HG02678 (cell line): ENCODE results near the gene SLC25A28.
A peak's percentile ranks its signal among the peaks of the same experiment; 100 is the strongest.
"Not testable (repeated sequence)": the region's sequence is repeated elsewhere in the genome, so short reads cannot be mapped to it uniquely, and the experiment has no call there.

Source experiments
- ATAC-seq: cut with Tn5 transposase; IDR thresholded peaks from one replicate; pipeline ENCODE4 v1.9.1; 2021; ENCODE audit warnings: mild to moderate bottlenecking, moderate library complexity; ENCODE audit not compliant: unreplicated experiment

Gene SLC25A28

DNA sequence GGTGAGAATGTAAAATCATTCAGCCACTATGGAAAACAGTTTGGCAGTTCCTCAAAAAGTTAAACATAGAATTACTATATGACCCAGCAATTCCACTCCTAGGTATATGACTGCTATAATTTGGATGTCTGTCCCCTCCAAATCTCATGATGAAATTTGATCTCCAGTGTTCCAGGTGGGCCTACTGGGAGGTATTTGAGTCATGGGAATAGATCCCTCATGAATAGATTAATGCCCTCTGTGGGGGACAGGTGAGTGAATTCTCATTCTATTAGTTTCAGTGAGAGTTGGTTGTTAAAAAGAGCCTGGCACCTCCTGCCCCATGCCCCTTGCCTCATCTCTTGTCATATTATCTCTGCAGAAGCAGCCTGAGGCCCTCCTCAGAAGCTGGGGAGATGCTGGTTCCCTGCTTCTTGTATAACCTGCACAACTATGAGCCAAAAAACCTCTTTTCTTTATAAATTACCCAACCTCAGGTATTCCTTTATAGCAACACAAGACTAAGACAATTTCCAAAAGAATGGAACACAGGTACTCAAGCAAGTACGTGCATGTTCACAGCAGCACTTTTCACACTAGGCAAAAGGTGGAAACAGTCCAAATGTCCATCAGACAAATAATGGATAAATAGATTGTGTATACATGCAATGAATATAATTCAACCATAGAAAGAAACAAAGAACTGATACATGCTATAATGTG, 8.8 kb upstream of the SLC25A28 start:
- no peak for ATAC-seq

DNA sequence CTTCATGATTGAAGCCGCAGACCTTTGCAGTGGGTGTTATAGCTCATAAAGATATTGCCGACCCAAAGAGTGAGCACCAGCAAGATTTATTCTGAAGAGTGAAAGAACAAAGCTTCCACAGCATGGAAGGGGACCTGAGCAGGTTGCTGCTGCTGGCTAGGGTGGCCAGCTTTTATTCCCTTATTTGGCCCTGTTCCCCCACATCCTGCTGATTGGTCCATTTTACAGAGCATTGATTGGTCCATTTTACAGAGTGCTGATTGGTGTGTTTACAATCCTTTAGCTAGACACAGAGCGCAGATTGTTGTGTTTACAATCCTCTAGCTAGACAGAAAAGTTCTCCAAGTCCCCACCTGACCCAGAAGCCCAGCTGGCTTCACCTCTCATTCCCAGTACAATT, 4.9 kb upstream of the SLC25A28 start:
- not testable (repeated sequence) for ATAC-seq

DNA sequence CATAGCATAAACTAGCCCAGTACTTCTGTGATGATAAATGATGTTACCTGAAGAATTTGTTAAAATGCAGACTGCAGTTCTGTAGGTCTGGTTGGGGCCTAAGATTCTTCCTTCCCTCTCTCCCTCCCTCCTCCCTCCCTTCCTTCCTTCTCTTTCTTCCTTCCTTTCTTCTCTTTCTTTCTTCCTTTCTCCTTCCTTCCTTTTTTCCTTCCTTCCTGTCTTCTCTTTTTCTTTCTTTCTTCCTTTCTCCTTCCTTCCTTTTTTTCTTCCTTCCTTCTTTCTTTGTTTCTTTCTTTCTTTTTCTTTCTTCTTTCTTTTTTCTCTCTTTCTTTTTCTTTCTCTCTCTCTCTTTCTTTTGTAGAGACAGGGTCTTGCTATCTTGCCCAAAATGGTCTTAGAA, 3.7 kb upstream of the SLC25A28 start:
- no peak for ATAC-seq

DNA sequence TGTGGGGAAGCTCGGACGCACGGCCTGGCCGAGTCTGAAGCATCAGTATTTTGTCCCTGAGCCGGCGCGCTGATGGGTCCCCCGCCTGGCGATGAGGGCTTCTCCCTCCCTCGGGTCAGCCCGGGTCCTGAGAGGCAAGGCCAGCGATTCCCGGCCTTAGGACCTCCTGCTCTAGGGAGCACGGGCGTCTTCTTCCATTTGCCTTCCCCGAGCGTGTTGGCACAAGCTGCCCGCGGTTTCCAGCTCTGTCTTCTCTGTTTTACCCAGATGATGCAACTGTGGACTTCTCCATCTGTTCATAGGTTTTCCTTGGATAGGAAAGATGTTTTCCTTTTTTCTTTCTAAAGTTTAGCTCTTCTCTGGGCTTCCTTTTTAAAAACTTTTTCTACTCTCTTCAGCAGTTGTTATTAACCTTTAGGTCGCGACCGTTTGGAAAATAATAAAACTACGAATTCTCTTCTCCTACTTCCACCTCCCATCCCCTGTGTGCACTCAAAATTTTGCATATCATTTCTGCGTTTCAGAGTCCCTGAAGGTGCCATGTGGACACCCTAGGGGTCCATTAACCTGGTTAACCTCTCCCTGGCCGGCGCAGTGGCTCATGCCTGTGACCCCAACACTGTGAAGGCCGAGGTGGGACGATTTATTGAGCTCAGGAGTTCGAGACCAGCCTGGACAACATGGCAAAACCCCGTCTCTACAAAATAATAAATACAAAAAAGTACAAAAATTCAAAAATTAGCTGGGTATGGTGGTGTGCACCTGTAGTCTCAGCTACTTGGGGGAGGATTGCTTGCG, 1.4 kb upstream of the SLC25A28 start:
- ATAC-seq = no peak

DNA sequence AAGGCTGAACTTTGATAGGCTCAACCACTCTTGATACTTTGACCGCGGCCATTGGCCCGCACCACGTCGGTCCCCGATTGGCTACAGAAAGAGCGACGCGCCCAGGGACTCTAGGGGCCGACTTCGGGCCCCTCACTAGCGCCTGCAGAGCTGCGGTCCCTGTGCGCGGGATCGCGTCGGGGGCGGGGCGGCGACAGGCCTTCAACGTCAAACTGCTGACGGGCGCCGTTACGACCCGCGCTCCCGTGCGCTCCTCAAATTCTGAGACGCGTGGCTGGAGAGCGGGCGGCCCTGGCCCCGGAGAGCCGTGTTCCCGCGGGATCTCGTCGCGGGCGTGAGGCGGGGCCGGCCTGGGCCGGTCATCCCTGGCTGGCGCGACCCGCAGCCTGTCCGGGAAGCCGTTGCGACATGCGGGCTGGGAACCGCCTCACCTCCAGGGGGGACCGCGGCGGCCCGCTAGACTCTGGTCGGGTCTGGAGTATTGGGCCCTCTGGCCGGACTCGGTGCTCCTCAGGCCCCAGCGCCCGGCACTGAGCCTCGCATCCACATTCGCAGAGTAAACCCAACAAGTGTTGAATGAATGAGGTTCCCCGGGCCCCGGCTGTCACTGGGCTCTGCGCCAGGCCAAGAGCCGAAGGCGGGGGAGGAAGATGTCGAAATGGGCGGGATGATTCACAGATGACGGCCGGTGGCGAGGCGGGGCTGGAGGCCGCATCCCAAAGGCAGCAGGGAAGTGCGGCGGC, 643 bp upstream of the SLC25A28 start:
- peak; percentile 84 for ATAC-seq

DNA sequence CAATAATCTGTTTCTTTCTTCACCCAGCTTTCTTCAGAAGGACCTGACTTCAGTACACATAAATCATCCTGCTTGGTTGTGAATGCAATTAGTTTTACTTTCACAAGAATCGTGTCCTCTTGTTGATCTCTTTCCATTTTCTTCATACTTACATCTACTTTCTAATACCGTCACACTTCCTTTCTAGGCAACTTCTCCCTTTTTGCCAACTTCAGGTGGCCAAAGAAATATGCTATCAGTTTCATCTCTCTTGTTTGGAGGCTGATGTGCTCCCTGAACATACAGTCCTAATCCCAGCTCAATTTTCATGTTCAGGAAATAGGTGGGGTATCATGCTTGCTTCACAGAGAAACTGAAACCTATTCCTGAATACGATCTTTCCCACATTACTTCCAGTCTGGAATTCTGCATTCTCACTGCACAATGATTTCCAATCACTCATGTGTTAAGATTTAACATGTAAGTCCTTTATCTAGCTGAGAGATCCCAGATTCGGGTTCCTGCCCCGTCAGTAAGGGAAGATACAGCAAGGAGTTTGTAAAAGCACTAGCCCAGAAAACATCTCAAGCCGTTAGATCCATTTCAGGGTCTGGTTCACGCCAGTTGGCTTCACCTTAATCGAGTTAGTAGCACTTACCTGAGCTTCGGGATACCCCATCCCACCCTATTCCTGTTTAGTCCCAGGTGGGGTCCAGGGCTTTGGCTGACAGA, 994 bp downstream of the SLC25A28 start:
- no peak for ATAC-seq

DNA sequence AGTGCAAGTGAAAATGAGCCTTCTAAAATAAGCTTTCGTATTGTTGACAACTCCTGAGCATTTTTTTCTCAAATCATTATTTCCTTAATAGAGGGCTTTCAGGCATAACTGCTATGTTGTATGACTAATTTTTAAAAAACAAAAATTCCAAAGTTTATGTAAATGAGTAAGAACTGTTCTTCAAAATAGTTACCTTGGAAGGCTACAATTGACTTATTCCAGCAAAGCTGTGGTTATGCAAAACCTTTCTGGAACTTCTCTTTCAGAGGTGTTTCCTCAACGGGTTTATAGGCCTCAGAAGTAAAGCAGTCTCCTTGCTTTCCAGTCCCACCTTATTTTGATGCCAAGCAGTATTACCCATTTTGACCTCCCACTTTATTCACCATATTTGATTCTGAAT, 2.5 kb downstream of the SLC25A28 start:
- ATAC-seq = no peak

DNA sequence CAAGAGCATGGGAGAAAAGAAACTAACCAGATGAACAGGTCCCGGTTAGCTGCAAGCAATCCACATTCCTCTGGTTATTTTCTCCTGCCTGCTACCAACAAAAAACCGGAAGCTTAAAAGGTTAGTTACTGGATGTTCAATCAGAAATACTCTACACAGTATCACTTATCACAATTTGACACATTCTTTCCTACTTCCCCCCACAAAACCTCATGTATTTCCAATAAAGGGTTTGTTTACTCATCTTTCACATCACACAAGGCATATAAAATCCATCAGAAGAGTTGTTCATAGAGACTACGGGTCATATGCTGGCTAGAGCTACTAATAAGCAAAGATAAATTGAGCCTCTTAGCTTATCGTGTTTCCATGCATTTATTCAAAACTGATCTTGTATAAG, 4.8 kb downstream of the SLC25A28 start:
- ATAC-seq = no peak

DNA sequence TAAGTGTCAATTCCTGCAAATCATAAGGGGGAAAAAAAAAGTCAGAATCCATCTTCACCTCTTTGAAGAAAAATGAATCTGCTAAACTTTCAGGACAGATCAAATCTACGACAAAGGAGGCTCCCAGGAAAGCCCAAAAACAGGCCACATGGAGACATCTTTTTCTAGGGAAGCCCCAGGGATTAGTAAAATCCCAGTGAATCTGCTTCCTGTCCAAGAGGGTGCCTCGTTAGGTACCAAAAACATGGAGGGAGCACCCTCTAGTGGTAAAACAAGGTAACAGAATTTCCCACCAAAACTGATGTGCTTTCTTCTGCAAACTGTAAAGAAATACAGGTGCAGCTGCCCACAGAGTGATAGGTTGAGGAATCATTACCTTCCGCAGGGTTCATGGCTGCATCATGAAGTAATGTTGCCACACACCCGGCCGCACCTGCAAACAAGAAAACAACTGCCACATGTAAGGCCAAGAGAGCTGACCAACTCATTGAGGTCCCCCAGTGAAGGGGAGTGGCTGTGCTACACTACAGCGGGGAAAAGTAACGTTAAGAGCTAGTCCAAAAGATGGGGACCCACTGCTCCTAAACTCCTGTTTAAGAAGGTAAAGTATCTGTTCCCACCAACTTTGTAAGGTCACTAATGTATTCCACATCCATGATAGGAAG, 7.9 kb downstream of the SLC25A28 start:
- no peak for ATAC-seq

DNA sequence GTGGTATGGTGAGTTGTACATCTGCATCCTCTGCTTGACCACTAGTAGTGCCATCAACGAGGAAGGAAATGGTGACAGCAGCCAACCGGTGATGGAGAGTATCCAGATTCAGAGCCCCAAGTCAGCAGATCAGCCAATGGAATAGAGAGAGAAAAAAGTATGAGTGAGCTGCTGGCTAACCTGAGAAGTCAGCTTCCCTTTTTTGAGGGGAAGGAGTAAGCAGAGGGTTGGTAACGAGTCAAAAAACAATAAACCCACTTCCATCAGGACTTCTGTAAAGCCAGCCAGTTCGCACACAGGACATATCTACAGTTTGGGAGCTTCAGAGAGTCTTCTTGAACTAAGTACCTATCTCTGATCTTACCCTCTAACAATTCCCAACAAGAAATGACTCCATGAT, 8.9 kb downstream of the SLC25A28 start:
- ATAC-seq = no peak

DNA sequence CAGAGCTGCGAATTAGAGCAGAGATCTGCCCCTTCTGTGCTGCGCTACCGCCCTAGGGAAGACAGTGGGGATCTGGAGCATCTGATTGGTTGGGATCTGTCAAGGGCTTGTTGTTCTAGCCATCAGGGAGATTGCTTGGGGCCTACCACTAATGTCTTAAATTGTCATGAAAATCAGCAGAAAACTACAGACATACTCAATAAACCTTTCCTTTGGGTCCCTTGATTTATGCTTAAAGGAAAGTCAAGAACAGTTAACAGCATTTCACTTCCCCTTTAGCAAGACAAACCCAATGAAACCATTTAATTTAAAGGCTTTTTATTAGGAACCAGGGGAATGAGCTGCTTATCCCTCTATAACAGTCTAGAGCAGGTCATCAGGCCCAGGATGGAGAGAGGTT, 10.0 kb downstream of the SLC25A28 start:
- no peak for ATAC-seq

DNA sequence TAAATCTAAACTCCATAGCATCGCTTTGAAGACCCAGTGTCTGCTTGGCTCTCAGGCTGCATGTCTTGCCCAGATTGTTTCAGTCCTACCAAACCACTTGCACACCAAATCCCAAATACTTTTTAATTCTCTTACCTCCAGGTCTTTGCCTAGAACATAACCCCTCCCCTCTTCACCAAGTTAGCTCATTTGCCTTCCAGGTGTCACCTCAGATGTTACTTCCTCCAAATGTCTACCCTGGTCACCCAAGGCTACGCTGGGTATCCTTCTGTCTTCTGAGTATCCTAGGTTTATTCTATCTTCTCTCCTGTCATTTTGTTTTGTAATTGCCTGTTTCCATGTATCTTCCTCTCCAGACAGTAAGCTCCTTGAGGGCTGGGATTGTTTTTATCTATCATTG, 11.1 kb downstream of the SLC25A28 start:
- ATAC-seq = no peak

DNA sequence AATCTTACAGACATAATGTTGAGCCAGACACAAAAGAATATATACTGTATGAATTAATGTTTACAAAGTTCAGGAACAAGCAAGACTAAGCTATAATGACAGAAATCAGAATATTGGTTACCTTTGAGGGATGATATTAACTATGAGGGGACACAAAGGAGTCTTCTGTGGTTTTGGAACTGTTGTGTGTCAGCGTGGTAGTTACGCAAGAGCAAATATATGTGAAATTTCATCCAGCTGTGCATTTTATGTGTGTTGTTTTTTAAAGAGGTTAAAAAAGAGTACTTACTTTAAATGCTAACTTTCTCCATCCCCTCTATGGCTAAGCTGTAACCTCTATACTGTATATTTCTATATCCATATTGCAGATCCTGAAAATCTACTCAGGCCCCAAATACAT, 14.9 kb downstream of the SLC25A28 start:
- ATAC-seq = no peak

DNA sequence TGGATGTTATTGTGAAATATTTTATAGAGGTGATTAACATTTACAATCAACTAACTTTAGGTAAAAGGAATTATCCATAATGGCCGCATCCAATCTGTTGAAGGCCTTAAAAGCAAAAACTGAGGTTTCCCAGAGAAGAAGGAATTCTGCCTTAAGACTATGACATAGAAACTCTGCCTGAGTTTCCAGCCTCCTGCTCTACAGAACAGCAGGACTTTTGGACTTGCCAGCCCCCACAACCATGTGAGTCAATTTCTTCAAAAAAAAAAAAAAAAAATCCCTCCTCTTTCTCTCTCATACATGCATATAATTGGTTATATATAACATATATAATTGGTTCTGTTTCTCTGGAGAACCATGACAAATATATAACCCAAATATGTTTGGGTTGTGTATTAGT, 15.4 kb downstream of the SLC25A28 start:
- ATAC-seq = no peak

DNA sequence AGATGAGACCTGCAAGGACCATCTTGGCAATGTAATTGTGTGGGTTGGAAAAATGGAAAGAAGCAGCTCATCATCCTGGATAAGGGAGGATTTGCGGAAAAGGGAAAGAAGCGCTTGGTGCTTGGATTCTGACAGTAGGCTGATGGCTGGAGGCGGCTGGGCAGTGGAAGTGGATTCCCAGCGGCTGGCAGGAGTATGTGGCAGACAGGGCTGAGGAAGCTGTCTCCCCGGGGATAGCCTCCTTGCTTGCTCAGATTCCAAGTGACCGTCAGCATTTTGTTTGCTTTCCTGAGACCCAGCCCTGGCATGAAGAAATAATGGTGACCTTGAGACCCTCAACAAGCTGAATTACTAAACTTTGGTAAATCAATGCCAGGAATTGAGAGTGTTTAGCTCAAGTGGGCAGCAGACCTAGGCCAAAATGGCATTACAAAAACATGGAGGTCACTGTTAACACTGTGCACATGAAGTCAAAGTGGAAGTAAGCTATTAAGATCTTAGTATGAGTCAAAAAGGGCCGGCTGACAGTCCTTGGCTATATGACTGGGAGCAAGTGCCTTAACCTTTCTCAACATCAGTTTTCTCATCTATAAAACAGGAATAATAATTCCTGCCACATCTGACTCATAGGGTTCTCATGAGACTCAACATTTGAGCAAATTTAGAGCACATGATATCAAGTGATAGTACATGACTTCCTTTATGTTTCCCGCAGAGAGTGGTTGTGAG, 21.3 kb downstream of the SLC25A28 start:
- no peak for ATAC-seq

DNA sequence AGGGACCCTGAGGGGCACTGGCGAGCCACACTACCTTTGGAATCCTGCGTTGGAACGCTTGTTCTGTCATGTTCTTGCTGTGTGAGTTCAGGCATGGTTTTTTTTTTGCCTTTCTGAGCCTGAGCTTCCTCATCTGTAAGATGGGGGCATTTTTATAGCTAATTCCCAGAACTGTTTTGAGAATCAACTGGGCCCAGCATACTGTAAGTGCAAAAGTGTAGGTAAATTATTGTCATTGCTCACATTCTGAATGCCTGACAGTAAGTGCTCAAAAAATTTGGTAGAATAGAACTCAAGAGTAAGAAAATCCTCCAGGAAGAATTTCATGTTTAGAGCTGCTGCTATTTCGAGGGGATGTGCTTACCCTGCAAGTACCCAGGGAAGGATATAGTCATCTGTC, 22.2 kb downstream of the SLC25A28 start:
- ATAC-seq = no peak

DNA sequence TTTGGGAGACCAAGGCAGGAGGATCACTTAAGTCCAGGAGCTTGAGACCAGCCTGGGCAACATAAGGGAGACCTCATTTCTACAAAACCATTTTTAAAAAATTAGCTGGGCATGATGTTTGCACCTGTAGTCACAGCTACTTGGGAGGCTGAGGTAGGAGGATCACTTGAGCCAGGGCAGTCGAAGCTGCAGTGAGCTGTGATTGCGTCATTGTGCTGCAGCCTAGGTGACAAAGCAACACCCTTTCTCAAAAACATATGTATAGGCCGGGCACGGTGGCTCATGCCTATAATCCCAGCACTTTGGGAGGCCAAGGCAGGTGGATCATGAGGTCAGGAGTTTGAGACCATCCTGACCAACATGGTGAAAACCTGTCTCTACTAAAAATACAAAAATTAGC, 23.5 kb downstream of the SLC25A28 start:
- not testable (repeated sequence) for ATAC-seq

DNA sequence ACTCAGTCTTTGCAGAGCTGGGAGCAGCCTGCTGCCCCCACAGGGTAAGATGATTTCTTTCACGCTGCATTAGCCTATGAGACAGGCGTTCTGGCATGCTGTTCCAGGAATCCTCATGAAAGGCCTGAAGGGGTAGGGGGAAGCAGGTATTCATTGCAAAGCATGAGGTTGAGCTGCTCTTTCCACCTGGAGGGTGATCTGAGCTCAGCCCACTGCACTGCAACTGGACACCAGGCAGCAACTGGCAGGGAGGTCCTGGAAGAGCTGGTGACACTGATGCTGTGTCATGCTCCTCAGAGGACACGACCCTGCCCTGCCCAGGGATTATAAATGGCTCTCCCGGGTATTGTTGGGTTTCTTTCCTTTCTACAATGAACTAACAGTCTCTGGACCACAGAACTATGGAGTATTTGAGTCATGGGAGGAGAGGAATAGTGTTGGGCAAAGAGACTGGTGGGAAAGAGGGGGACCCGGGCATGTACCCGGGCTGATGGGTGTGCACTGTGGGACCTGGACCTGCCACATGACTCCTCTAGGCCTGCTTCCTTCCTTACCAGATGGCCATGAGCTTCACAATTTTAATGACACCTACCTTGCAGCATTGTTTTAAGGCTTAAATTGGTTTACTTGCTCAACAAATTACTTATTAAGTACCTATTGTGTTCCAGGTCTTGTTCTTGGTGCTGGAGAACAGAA, 24.3 kb downstream of the SLC25A28 start:
- no peak for ATAC-seq

DNA sequence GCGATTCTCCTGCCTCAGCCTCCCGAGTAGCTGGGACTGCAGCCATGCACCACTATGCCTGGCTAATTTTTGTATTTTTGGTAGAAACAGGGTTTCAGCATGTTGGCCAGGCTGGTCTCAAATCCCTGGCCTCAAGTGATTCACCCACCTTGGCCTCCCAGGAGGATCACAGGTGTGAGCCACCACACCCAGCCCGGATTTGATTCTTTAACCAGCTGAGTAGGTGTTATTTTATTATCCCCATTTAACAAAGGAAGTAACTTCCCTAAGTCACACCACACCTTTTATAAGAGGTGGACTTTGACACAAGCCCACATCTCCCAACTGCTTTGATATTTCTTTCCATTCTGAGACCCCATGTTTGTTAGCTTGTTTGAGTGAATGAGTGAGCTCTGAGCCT, 25.0 kb downstream of the SLC25A28 start:
- no peak for ATAC-seq
